ENCODE measurements around the gene NARF.
"Not testable (repeated sequence)": the region's sequence is repeated elsewhere in the genome, so short reads cannot be mapped to it uniquely, and the experiment has no call there.

NARF gene

GRCh38 chr17:82491196-82491530, 32.6 kb downstream of the NARF start:
- Mint-ChIP-seq H3K27me3 (no peaks in the 10 kb centered on the region), H3K27ac (no peak overlapping the region), H3K4me3 (no peak overlapping the region), H3K4me1 (ENCODE audit: low read depth) (peaks cover 14% of the 10 kb centered on the region), H3K36me3 (ENCODE audit: low read depth) (peaks cover 19% of the 10 kb centered on the region), H3K9me3 (no peaks in the 10 kb centered on the region)

GRCh38 chr17:82491533-82491932, 33.0 kb downstream of the NARF start:
- Mint-ChIP-seq H3K4me1 (ENCODE audit: low read depth) (peaks cover 11% of the 10 kb centered on the region), H3K9me3 (no peaks in the 10 kb centered on the region), H3K36me3 (ENCODE audit: low read depth) (peaks cover 18% of the 10 kb centered on the region), H3K27me3 (no peaks in the 10 kb centered on the region), H3K4me3 (no peak overlapping the region), H3K27ac (no peak overlapping the region)

GRCh38 chr17:82492643-82493225, 34.2 kb downstream of the NARF start:
- Mint-ChIP-seq H3K4me3 (no peak overlapping the region), H3K36me3 (ENCODE audit: low read depth) (peaks cover 9% of the 10 kb centered on the region), H3K9me3 (no peaks in the 10 kb centered on the region), H3K4me1 (ENCODE audit: low read depth) (peaks cover 12% of the 10 kb centered on the region), H3K27me3 (no peaks in the 10 kb centered on the region), H3K27ac (no peak overlapping the region)

GRCh38 chr17:82493226-82493781, 34.8 kb downstream of the NARF start:
- H3K4me1 Mint-ChIP-seq (ENCODE audit: low read depth) = peaks cover 17% of the 10 kb centered on the region
- H3K9me3 Mint-ChIP-seq = no peaks in the 10 kb centered on the region
- H3K27ac Mint-ChIP-seq = no peak overlapping the region
- H3K36me3 Mint-ChIP-seq (ENCODE audit: low read depth) = peaks cover 7% of the 10 kb centered on the region
- H3K27me3 Mint-ChIP-seq = no peaks in the 10 kb centered on the region
- no peak overlapping the region for H3K4me3 Mint-ChIP-seq

GRCh38 chr17:82494236-82495055, 35.9 kb downstream of the NARF start:
- Mint-ChIP-seq H3K9me3 (no peaks in the 10 kb centered on the region), H3K27me3 (no peaks in the 10 kb centered on the region), H3K4me1 (ENCODE audit: low read depth) (peaks cover 26% of the 10 kb centered on the region), H3K4me3 (peak overlapping the region; percentile 78), H3K36me3 (ENCODE audit: low read depth) (no peaks in the 10 kb centered on the region), H3K27ac (peak overlapping the region; percentile 94)

- Mint-ChIP-seq H3K9me3 (no peaks in the 10 kb centered on the region), H3K36me3 (ENCODE audit: low read depth) (no peaks in the 10 kb centered on the region), H3K27me3 (no peaks in the 10 kb centered on the region), H3K4me3 (peak overlapping the region; percentile 66), H3K27ac (no peak overlapping the region), H3K4me1 (ENCODE audit: low read depth) (peaks cover 26% of the 10 kb centered on the region)
Observed at GRCh38 chr17:82495844-82496528, 37.4 kb downstream of the NARF start.

GRCh38 chr17:82496529-82497434, 38.2 kb downstream of the NARF start:
- Mint-ChIP-seq H3K27me3 (no peaks in the 10 kb centered on the region), H3K4me3 (peak overlapping the region; percentile 66), H3K27ac (no peak overlapping the region), H3K36me3 (ENCODE audit: low read depth) (no peaks in the 10 kb centered on the region), H3K9me3 (no peaks in the 10 kb centered on the region), H3K4me1 (ENCODE audit: low read depth) (peaks cover 26% of the 10 kb centered on the region)

- Mint-ChIP-seq H3K4me3 (peak overlapping the region; percentile 85), H3K4me1 (ENCODE audit: low read depth) (peaks cover 26% of the 10 kb centered on the region), H3K9me3 (no peaks in the 10 kb centered on the region), H3K36me3 (ENCODE audit: low read depth) (no peaks in the 10 kb centered on the region), H3K27me3 (no peaks in the 10 kb centered on the region), H3K27ac (peak overlapping the region; percentile 92)
Observed at GRCh38 chr17:82497483-82498405, 39.2 kb downstream of the NARF start.

GRCh38 chr17:82502207-82502606, 43.7 kb downstream of the NARF start:
- H3K36me3 Mint-ChIP-seq (ENCODE audit: low read depth) = no peaks in the 10 kb centered on the region
- no peaks in the 10 kb centered on the region for H3K27me3 Mint-ChIP-seq
- H3K4me3 Mint-ChIP-seq = no peak overlapping the region
- H3K27ac Mint-ChIP-seq = no peak overlapping the region
- H3K9me3 Mint-ChIP-seq = no peaks in the 10 kb centered on the region
- peaks cover 25% of the 10 kb centered on the region for H3K4me1 Mint-ChIP-seq (ENCODE audit: low read depth)

GRCh38 chr17:82503094-82503727, 44.7 kb downstream of the NARF start:
- H3K36me3 Mint-ChIP-seq (ENCODE audit: low read depth) = no peaks in the 10 kb centered on the region
- H3K9me3 Mint-ChIP-seq = no peaks in the 10 kb centered on the region
- no peaks in the 10 kb centered on the region for H3K27me3 Mint-ChIP-seq
- H3K27ac Mint-ChIP-seq = no peak overlapping the region
- H3K4me1 Mint-ChIP-seq (ENCODE audit: low read depth) = peaks cover 18% of the 10 kb centered on the region
- H3K4me3 Mint-ChIP-seq = no peak overlapping the region

GRCh38 chr17:82503728-82504308, 45.3 kb downstream of the NARF start:
- Mint-ChIP-seq H3K36me3 (ENCODE audit: low read depth) (no peaks in the 10 kb centered on the region), H3K9me3 (no peaks in the 10 kb centered on the region), H3K27me3 (no peaks in the 10 kb centered on the region), H3K27ac (no peak overlapping the region), H3K4me1 (ENCODE audit: low read depth) (peaks cover 14% of the 10 kb centered on the region), H3K4me3 (no peak overlapping the region)

- Mint-ChIP-seq H3K9me3 (no peaks in the 10 kb centered on the region), H3K4me3 (no peak overlapping the region)
Observed at GRCh38 chr17:82505296-82505695, 46.8 kb downstream of the NARF start.

GRCh38 chr17:82506402-82506801, 47.9 kb downstream of the NARF start:
- Mint-ChIP-seq H3K27ac (peak overlapping the region; percentile 63), H3K4me1 (ENCODE audit: low read depth) (peaks cover 10% of the 10 kb centered on the region)
- H3K27me3 Mint-ChIP-seq; H3K36me3 Mint-ChIP-seq (ENCODE audit: low read depth); H3K4me3 Mint-ChIP-seq; H3K9me3 Mint-ChIP-seq: not testable (repeated sequence)

More at GRCh38 chr17:82505296-82505695, 46.8 kb downstream of the NARF start:
- H3K27me3 Mint-ChIP-seq = no peaks in the 10 kb centered on the region
- peaks cover 7% of the 10 kb centered on the region for H3K4me1 Mint-ChIP-seq (ENCODE audit: low read depth)
- no peak overlapping the region for H3K27ac Mint-ChIP-seq
- H3K36me3 Mint-ChIP-seq (ENCODE audit: low read depth) = no peaks in the 10 kb centered on the region

Measured in stimulated activated naive CD8-positive, alpha-beta T cell treated with anti-CD3 and anti-CD28 coated beads, Interleukin-15, Interleukin-2, amounts not matched to agents 100 ng/mL and 50 ng/mL, for 24 hours (primary cell).